ENCODE measurements around the gene USF2.

The USF2 gene

GRCh38 chr19:35317464-35318043 lies 48.8 kb downstream of the USF2 start:
- DNase-seq (ENCODE audit: low read depth in 1 of 2, low spot score in 1 of 2): no peak

GRCh38 chr19:35318679-35319448 lies 50.1 kb downstream of the USF2 start:
- DNase-seq (ENCODE audit: low read depth in 1 of 2, low spot score in 1 of 2): no peak

- no peak for DNase-seq (ENCODE audit: low read depth in 1 of 2, low spot score in 1 of 2)
Measured at GRCh38 chr19:35320065-35320713, 51.4 kb downstream of the USF2 start.

GRCh38 chr19:35321291-35321690 lies 52.5 kb downstream of the USF2 start:
- DNase-seq (ENCODE audit: low read depth in 1 of 2, low spot score in 1 of 2): no peak

GRCh38 chr19:35322014-35322413 lies 53.3 kb downstream of the USF2 start:
- DNase-seq (ENCODE audit: low read depth in 1 of 2, low spot score in 1 of 2): no peak

- no peak for DNase-seq (ENCODE audit: low read depth in 1 of 2, low spot score in 1 of 2)
Measured at GRCh38 chr19:35327642-35328041, 58.9 kb downstream of the USF2 start.

GRCh38 chr19:35328851-35329285 lies 60.1 kb downstream of the USF2 start, which contains the start of gene CD22:
CD22 (plus strand) TSS chr19:35329187; CDS start chr19:35332041, 2,854 bp downstream.
- no peak for DNase-seq (ENCODE audit: low read depth in 1 of 2, low spot score in 1 of 2)

- DNase-seq (ENCODE audit: low read depth in 1 of 2, low spot score in 1 of 2): no peak
Measured at GRCh38 chr19:35329323-35329722, 60.6 kb downstream of the USF2 start.
